Mucosa of descending colon (tissue), 3 donors: ENCODE data around the gene ESYT2. TPM values are rescaled to one million over a fixed set of nuclear protein-coding genes. Genes with fewer than 3 reads are reported as not detected.

Experiments used
- ATAC-seq: fragments of 200-7000 bp; cut with Tn5 transposase; one replicate; pipeline ENCODE4 v1.9.1; 2020; ENCODE audit warnings: mild to moderate bottlenecking, moderate library complexity
- DNase-seq, 3 donors: peaks; one replicate each; pipeline ENCODE4 v3.0.0-alpha.2; 2020
- H3K36me3 ChIP-seq: fragments of 200-600 bp; one replicate; pipeline ENCODE4 v1.8.0; 2021; ENCODE audit warnings: low read depth, mild to moderate bottlenecking
- H3K4me1 ChIP-seq: fragments of 200-600 bp; one replicate; pipeline ENCODE4 v1.8.0; 2021; ENCODE audit warnings: low read depth, mild to moderate bottlenecking
- H3K4me3 ChIP-seq: fragments of 200-600 bp; one replicate; pipeline ENCODE4 v1.8.0; 2021; ENCODE audit warnings: mild to moderate bottlenecking
- H3K9me3 ChIP-seq: fragments of 200-600 bp; one replicate; pipeline ENCODE4 v1.8.0; 2021; ENCODE audit warnings: mild to moderate bottlenecking
- intact Hi-C, 2 donors: fragments of 100-400 bp; cut with DNase I in 1 of 2; cut with micrococcal nuclease in 1 of 2; formaldehyde crosslinking; loops; one replicate each; pipeline versions ENCODE4 v1.11.0 to v1.11.1; 2022; cut with DNase I, micrococcal nuclease
- total RNA-seq, 3 donors: library from RNA; stranded (reverse); fragmentation: NEBNext Ultra II Directional in 2 of 3; extraction: Animal tissue kit (Norgen Biotek cat#: 25700) in 2 of 3; gene quantifications; one replicate each; pipeline versions ENCODE4 v1.2.1 to v1.2.4, GENCODE V29; 2021 to 2023
- TF ChIP-seq, protein P1 (sequence below): fragments of 200-600 bp; IDR thresholded peaks from one replicate; pipeline ENCODE4 v1.8.0; 2022; ENCODE audit warnings: antibody characterized with exemption, mild to moderate bottlenecking
- donor health status: DM: no; HTN: no; CAD: no; lungs with moderate emphysema.
- donor health status: DM: no; HTN: no; CAD: no.
- donor health status: DM: no; HTN: yes; CAD: no.

ESYT2 gene
- total RNA-seq, 3 donors from 2014 or later = 66.8 to 89.3 (median 69.0) TPM

DNA sequence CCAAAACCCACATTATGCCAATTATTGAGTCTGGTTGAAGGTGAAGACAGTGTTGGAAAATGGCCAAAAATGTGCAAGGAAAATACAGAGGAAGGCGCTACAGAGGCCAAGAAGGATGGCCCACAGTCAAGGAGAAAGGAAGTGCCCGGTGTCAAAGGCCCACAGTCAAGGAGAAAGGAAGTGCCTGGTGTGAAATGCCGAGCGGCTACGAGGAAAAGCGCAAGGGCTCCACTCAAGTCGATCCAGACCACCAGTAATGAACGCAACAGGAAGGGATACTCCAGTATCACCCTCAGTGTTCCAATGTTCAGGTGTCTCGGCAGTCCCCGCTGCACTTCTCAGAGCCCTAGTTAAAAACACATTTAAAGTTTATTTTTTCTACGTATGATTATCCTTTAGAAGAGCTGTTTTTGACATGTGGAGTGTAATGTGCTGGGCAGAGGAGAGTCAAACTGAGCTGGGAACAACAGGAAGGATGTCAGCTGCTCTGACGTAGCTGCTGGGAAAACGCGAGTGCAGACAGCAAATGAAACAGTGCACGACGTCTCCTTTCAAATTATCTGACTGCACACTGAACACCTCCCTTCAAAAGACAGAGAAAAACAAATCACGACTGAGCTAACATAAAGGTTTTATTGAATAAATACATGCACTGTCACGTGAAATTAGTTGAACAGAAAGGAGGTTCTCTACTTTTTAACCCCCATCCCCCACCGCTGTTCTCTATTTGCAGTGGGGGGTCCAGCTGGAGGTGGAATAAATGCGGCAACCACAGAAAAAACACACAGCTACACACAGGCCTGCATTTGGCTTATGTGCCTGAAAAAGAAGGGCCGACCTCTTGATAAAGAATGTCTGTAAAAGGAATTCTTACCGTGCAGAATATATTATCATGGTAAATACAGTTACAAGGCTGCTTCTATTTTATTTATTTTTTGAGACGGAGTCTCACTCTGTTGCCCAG, 98.6 kb downstream of the ESYT2 start:
- intact Hi-C loops = no loop called here
- ATAC-seq (no peak), DNase-seq (no peak)
- TF ChIP-seq, protein P1, sequence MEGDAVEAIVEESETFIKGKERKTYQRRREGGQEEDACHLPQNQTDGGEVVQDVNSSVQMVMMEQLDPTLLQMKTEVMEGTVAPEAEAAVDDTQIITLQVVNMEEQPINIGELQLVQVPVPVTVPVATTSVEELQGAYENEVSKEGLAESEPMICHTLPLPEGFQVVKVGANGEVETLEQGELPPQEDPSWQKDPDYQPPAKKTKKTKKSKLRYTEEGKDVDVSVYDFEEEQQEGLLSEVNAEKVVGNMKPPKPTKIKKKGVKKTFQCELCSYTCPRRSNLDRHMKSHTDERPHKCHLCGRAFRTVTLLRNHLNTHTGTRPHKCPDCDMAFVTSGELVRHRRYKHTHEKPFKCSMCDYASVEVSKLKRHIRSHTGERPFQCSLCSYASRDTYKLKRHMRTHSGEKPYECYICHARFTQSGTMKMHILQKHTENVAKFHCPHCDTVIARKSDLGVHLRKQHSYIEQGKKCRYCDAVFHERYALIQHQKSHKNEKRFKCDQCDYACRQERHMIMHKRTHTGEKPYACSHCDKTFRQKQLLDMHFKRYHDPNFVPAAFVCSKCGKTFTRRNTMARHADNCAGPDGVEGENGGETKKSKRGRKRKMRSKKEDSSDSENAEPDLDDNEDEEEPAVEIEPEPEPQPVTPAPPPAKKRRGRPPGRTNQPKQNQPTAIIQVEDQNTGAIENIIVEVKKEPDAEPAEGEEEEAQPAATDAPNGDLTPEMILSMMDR = no peak
- no peaks in the 10 kb centered on the region for H3K9me3 ChIP-seq
- H3K4me3 ChIP-seq = no peak overlapping the region
- H3K4me1 ChIP-seq = no peaks in the 10 kb centered on the region
- H3K36me3 ChIP-seq = no peaks in the 10 kb centered on the region

DNA sequence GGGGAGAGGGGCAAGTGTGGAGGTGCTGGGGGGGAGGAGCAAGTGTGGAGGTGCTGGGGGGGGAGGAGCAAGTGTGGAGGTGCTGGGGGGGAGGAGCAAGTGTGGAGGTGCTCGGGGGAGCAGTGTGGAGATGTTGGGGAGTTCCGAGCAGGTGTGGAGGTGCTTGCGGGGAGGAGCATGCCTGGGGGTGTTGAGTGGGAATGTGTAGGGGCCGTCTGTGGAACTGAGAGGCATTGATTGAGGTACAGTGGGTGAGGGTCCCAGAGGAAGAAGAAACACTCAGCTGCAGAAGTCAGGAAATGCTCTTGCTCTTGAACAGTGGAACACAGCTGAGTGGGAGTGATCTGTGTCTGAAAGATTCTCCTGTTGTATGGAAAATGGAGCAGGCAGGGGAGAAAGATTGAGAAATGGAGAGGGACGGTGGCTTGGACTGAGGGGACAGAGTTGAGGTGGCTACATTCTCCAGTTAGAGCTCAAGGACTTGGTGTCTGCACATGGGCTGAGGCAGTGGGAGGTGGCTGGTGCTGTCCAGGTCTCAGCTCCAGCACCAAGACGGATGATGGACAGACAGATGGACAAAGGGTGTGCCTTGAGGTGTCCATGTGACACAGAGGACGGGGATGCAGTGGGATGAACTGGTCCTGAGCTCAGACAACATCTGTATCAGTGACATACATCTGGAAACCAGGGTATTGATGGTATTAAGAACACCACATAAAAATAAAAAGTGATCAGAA, 99.5 kb downstream of the ESYT2 start:
- ATAC-seq = no peak
- no peak overlapping the region for H3K4me3 ChIP-seq
- no peak for DNase-seq
- H3K36me3 ChIP-seq = no peaks in the 10 kb centered on the region
- TF ChIP-seq, protein P1 = no peak
- H3K4me1 ChIP-seq = no peaks in the 10 kb centered on the region
- intact Hi-C loops = no loop called here
- no peaks in the 10 kb centered on the region for H3K9me3 ChIP-seq

DNA sequence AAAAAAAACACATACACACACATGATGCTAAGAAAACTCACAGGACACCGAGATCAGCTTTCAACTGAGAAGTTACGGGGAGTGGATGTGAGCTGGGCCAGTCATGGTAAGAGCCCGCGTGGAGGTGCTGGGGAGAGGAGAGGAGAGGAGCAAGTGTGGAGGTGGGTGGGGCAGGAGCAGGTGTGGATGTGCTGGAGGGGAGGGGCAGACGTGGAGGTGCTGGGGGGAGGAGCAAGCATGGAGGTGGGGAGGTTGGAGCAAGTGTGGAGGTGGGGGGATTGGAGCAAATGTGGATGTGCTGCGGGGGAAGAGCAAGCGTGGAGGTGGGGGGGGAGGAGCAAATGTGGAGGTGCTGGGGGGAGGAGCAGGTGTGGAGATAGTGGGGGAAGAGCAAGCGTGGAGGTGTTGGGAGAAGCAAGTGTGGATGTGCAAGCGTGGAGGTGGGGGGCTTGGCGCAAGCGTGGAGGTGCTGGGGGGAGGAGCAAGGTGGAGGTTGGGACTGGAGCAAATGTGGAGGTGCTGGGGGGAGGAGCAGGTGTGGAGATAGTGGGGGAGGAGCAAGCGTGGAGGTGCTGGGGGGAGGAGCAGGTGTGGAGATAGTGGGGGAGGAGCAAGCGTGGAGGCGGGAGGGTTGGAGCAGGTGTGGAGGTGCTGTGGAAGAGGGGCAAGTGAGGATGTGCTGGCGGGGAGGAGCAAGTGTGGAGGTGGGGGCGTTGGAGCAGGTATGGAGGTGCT, 100.2 kb downstream of the ESYT2 start:
- Histone ChIP-seq H3K4me3 (no peak overlapping the region), H3K9me3 (no peaks in the 10 kb centered on the region), H3K36me3 (no peaks in the 10 kb centered on the region), H3K4me1 (no peaks in the 10 kb centered on the region)
- ATAC-seq (no peak), DNase-seq (no peak)
- intact Hi-C loops = no loop called here
- TF ChIP-seq, protein P1 = no peak

DNA sequence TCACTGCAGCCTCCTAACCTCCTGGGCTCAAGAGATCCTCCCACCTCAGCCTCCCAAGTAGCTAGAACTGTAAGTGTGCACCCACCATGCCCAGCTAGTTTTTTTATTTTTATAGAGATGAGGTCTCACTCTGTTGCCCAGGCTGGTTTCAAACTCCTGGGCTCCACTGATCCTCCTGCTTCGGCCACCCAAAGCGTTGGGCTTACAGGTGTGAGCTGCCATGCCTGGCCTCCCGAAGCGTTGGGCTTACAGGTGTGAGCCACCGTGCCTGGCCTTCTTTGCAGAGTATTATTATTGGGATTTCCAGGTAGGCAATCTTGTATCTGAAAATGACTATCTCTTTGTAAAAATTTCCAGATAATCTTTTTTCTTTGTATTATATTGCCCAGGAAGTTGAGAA, 101.6 kb downstream of the ESYT2 start:
- ATAC-seq = no peak
- no peak overlapping the region for H3K4me3 ChIP-seq
- H3K9me3 ChIP-seq = no peaks in the 10 kb centered on the region
- TF ChIP-seq, protein P1 = no peak
- no peak for DNase-seq
- intact Hi-C loops = no loop called here
- no peaks in the 10 kb centered on the region for H3K4me1 ChIP-seq
- no peaks in the 10 kb centered on the region for H3K36me3 ChIP-seq

DNA sequence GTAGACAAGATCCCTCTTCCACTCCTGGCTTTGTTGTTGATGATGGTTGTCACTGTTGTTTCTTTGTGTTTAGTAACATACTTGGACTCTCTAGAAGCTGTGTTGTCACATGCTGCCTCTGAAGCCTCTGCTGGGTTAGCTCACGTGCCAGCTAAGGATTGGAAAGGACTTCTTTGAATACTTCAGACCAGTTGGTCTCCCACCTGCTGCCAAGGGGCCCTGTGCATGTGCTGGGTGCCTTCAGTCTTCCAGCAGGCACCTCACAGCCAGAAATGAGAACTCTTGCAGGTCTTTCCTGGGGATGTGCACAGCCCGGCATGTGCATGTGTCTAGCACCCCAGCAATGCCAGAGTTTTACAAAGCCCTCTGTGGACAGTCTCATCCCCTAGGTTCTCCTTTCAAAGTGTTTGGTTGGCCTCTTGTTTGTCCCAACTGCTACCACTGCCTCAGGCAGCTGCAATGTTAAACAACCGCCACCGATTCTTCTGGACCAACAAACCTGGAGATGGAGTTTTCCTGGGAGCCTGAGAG, 103.0 kb downstream of the ESYT2 start:
- TF ChIP-seq, protein P1 = no peak
- H3K4me3 ChIP-seq = no peak overlapping the region
- no peaks in the 10 kb centered on the region for H3K4me1 ChIP-seq
- no peaks in the 10 kb centered on the region for H3K9me3 ChIP-seq
- no peaks in the 10 kb centered on the region for H3K36me3 ChIP-seq
- intact Hi-C loops = no loop called here
- DNase-seq = no peak
- ATAC-seq = no peak
